COLO668 (cell line): Measurements from ENCODE around the gene OR6J1.
"Not testable (repeated sequence)": the region's sequence is repeated elsewhere in the genome, so short reads cannot be mapped to it uniquely, and the experiment has no call there.

Experiments used
- DNase-seq: peaks from one replicate; lab custom pipeline; 2025; ENCODE audit not compliant: unreplicated experiment; lab: John Stamatoyannopoulos, UW

Gene OR6J1

GRCh38 chr14:22651586-22651985 lies 7.4 kb upstream of the OR6J1 start:
- DNase-seq, result no peak

- DNase-seq, result no peak
Measured at GRCh38 chr14:22650960-22651521, 6.9 kb upstream of the OR6J1 start.

DNA sequence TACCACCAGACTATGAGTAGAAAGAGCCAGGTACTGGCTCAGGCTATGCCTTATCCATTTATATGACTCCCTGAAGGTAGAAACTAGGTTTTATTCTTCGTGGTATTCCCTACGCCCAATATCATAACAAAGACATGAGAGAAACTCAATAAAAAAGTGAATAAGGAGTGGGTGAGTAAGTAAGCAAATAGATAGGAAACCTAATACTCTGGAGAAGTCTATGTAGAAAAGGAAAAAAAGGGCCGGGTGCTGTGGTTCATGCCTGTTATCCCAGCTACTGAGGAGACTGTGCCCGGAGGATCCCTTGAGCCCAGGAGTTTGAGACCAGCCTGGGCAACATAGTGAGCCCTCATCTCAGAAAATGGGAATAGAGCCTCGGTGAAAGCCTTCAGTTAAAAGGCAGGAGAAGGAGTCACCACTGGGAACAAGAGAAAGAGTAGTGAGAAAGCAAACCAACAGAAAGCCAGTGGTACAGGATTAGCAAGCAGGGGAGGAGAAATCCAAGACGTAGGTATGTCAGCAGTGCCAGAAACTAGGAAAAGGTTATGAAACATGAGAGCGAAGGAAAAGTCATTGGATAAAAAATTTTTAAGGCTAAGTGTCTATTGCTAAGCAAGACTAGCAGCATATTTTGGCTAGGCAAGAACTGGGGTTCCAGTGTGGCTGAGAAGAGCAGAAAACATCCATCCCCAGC lies 6.0 kb upstream of the OR6J1 start:
- DNase-seq, result no peak

DNA sequence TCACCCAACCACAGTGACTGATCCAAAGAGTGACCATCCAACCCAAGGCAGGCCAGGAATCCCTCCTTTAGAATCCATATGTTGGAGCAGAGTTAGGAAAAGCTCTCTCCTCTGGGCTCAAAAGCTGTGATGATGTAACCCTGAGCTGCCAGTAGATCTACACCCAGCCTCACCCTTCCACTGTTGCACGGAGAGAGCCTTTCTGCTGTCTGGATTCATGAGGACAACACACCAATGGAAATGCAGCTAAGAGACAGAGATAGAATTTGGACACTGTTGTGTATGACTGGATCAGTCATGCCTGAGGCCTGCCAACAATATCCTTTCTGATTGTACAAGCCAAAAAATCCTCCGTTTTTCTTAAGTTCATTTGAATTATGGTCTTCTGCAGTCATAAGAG lies 4.4 kb upstream of the OR6J1 start:
- DNase-seq, result no peak

GRCh38 chr14:22646570-22647254 lies 2.6 kb upstream of the OR6J1 start:
- no peak for DNase-seq

GRCh38 chr14:22641846-22642245 lies 2.3 kb downstream of the OR6J1 start:
- DNase-seq, result no peak

DNA sequence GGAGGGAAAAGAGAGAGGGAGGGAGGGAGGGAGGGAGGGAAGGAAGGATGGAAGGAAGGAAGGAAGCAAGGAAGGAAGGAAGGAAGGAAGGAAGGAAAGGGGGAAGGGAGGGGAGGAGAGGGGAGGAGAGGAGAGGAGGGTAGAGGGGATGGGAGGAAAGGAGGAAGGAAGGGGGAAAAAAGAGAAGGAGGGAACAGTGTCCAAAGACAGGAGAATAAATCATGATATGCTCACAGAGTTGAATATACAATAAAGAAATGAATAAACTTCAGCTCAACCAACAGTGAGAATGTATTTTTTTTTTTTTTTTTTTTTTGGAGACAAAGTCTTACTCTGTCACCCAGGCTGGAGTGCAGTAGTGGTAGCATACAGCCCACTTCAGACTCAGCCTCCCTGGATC lies 4.0 kb downstream of the OR6J1 start:
- no peak for DNase-seq

DNA sequence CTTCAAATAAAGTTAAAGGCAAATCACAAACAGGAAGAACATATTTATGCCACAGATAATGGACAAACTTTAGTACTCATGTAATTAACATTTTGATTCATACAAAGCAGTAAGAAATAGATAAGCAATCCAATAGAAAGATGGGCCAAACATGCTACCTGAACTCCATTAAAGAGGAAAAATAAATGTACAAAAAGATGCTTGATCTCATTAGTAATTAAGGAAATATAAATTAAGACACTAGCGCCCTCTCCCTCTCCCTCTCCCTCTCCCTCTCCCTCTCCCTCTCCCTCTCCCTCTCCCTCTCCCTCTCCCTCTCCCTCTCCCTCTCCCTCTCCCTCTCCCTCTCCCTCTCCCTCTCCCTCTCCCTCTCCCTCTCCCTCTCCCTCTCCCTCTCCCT lies 8.2 kb downstream of the OR6J1 start:
- DNase-seq, result not testable (repeated sequence)

- no peak for DNase-seq
Measured at GRCh38 chr14:22634233-22634900, 9.8 kb downstream of the OR6J1 start.

DNA sequence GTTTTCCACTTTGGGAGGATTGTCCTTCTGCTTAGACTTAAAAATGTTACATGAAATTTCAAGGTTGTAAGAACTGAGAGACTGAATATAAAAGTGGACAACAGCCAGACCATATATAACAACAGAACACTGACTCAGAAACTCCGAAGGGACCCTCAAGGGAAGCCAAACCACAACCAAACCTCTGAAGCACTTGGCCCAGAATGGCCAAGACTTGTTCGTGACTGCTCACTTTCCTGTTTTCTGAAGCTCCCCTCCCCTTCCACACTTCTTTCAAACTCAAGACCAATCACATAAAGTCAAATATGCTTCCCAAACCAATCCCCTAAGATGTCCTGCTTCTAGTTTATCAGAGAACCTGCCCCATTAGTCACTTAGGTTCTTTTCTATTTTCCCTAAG lies 13.7 kb downstream of the OR6J1 start:
- DNase-seq, result no peak

GRCh38 chr14:22630066-22630465 lies 14.1 kb downstream of the OR6J1 start:
- no peak for DNase-seq

- DNase-seq, result no peak
Measured at GRCh38 chr14:22629361-22629760, 14.8 kb downstream of the OR6J1 start.

DNA sequence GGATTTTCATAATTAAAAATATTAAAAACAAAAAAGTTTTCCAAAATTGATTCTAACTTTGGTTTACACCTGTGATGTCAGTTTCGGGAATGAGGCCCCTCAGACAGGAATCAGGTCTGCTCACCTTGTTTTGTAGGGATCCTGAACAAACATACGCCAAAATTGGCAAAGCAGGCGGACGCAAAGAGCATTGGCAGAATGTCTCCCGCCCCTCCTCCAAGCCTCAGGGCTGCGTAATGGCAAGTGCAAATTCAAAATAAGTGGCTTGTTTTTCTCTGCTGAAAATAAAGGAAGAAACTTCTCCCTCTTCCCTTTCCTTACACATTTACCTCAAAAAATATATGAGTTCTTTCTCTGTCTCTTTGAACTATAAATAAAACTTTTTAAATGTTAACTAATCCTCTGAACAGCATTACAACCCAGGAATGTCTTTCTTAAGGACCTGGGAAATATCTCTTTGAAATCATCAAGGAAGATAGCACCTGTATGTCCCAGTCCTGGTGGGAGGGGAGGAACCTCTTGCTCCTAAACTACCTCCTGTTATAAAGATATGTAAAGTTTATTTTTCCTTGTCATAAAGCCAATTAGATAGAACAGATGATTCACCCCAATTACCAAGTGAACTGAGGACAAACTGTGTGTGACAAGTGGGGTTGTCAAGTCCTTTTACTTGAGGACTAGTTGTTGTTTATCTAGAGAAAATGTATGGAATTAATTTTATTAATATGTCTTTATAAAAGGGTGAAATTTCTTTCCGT lies 16.5 kb downstream of the OR6J1 start:
- DNase-seq, result no peak

DNA sequence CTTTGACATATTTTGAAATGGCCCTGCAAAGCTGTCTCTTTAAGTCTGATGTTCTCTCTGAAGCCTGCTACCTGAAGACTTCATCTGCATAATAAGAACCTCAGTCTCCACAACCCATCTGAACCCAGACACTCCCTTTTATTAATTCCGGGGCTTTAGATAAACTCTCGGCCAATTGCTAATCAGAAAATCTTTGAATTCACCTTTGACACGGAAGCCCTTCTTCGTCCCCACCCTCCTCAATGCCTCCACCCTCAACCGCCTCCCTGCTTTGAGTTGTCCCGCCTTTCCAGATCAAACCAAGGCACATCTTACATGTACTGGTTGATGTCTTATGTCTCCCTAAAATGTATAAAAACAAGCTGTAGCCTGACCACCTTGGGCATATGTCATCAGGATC lies 17.6 kb downstream of the OR6J1 start:
- no peak for DNase-seq

- no peak for DNase-seq
Measured at GRCh38 chr14:22623047-22623446, 21.1 kb downstream of the OR6J1 start.

DNA sequence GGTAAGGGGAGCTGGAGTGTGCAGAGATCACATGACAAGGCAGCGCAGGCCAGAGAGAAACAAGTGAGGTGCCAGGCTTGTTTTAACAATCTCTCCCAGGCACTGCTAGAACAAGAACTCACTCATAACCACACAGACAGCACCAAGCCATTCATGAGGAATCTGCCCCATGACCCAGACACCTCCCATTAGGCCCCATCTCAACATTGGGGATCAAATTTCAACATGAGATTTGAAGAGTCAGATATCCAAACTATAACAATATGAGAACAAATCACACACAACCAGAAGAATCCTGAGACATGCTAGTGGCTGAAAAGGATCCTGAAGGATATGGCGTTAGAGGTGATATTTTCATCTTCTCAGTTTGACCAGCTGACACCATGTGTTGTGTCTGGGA lies 21.9 kb downstream of the OR6J1 start:
- no peak for DNase-seq

- DNase-seq, result not testable (repeated sequence)
Measured at GRCh38 chr14:22615765-22616164, 28.4 kb downstream of the OR6J1 start.

DNA sequence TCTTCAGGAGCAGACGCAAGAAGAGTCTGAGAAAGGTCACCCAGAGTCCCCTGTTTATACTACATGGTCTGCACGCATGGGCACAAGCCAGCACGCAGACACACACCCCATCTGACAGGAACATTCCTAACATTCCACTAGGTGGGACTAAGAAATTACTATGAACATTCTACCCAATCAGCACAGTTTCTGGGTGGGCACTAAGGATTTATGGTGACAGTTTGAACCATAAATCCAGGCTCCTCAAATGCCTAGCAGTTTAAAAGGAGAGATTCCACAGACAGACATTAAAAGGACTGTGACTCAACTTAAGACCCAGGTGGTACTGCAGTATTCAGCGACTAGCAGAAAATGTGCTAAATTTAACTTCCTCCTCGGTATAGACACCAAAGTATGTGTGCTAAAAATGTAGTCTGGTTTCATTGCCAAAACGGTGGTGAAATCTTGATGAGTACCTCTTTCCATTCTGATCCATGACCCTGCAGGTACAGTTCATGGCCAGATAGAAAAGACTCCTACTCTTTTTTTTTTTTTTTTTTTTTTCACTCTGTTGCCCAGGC lies 29.8 kb downstream of the OR6J1 start:
- no peak for DNase-seq

GRCh38 chr14:22613736-22614239 lies 30.4 kb downstream of the OR6J1 start:
- no peak for DNase-seq

GRCh38 chr14:22613106-22613695 lies 31.0 kb downstream of the OR6J1 start:
- no peak for DNase-seq
